CD4-positive, alpha-beta T cell (primary cell): ENCODE results near the gene BCL11B. TPM values are rescaled to one million over a fixed set of nuclear protein-coding genes. Genes with fewer than 3 reads are reported as not detected.

Experiments used
- ATAC-seq: fragments of 200-7000 bp; cut with Tn5 transposase; one replicate; pipeline ENCODE4 v1.10.0; 2022; ENCODE audit warnings: mild to moderate bottlenecking; ENCODE audit not compliant: poor library complexity
- CTCF ChIA-PET: fragments of 350-600 bp; sonication (Branson Sonifier 250); formaldehyde crosslinking; loops from one replicate; lab custom pipeline; 2021; ENCODE audit warnings: antibody characterized with exemption, inconsistent platforms; lab: Charles Lee
- POLR2A ChIA-PET: fragments of 350-600 bp; sonication (Branson Sonifier 250); formaldehyde crosslinking; loops from one replicate; lab custom pipeline; 2021; ENCODE audit warnings: antibody characterized with exemption, inconsistent platforms; lab: Charles Lee
- DNase-seq, 14 experiments: peaks; one replicate each; pipeline ENCODE4 v3.0.0-alpha.2; 2013 to 2020; ENCODE audit warnings: mixed read lengths in 2 of 14
- H3K27ac ChIP-seq, 2 donors: one replicate each; pipeline versions ENCODE4 v1.5.1 to v1.7.0; 2013; ENCODE audit warnings: low read length in 2 of 2, low read depth in 1 of 2, mild to moderate bottlenecking in 1 of 2
- H3K27me3 ChIP-seq, 2 experiments: 1 replicate in 1 of 2; 2 replicates in 1 of 2; pipeline versions ENCODE4 v1.6.1 to v1.7.0; 2013; ENCODE audit warnings: low read length in 2 of 2, control low read depth in 1 of 2, mild to moderate bottlenecking in 1 of 2, moderate library complexity in 1 of 2; ENCODE audit not compliant: insufficient read depth in 2 of 2, control insufficient read depth in 1 of 2
- H3K36me3 ChIP-seq: one replicate; pipeline ENCODE4 v1.6.1; 2013; ENCODE audit warnings: low read length, control low read depth; ENCODE audit not compliant: insufficient read depth
- H3K4me1 ChIP-seq: one replicate; pipeline ENCODE4 v1.6.1; 2013; ENCODE audit warnings: low read length, control low read depth; ENCODE audit not compliant: insufficient read depth
- H3K4me3 ChIP-seq: one replicate; pipeline ENCODE4 v1.5.1; 2013; ENCODE audit warnings: mild to moderate bottlenecking, low read length, moderate library complexity
- H3K9me3 ChIP-seq, 2 experiments: 1 replicate in 1 of 2; 2 replicates in 1 of 2; pipeline versions ENCODE4 v1.6.1 to v1.7.0; 2013; ENCODE audit warnings: low read length in 2 of 2, mild to moderate bottlenecking in 2 of 2, control low read depth in 1 of 2, moderate library complexity in 1 of 2; ENCODE audit not compliant: control insufficient read depth in 1 of 2, insufficient read depth in 1 of 2
- H3K27ac Mint-ChIP-seq: one replicate; pipeline ENCODE4 v1.8.0; 2020; ENCODE audit warnings: mixed read lengths
- H3K27me3 Mint-ChIP-seq: one replicate; pipeline ENCODE4 v1.8.0; 2021; ENCODE audit warnings: mixed read lengths
- H3K36me3 Mint-ChIP-seq: one replicate; pipeline ENCODE4 v1.8.0; 2021; ENCODE audit warnings: low read depth, mixed read lengths
- H3K4me1 Mint-ChIP-seq: one replicate; pipeline ENCODE4 v1.8.0; 2021; ENCODE audit warnings: low read depth, mixed read lengths
- H3K4me3 Mint-ChIP-seq: one replicate; pipeline ENCODE4 v1.8.0; 2020; ENCODE audit warnings: mild to moderate bottlenecking, mixed read lengths
- H3K9me3 Mint-ChIP-seq: one replicate; pipeline ENCODE4 v1.8.0; 2020; ENCODE audit warnings: mixed read lengths
- CTCF ChIP-seq: fragments of 200-600 bp; IDR thresholded peaks from one replicate; pipeline ENCODE4 v1.8.0; 2022; ENCODE audit warnings: antibody characterized with exemption, mild to moderate bottlenecking
- intact Hi-C, 2 experiments: fragments of 100-400 bp; cut with DNase I in 1 of 2; cut with micrococcal nuclease in 1 of 2; formaldehyde crosslinking; loops; one replicate each; pipeline versions ENCODE4 v1.15.1 to v1.9.0; 2023 to 2025; cut with DNase I, micrococcal nuclease
- total RNA-seq, 174 experiments: library from RNA in 2 of 174; stranded (reverse) in 2 of 174; gene quantifications; one replicate each; pipeline ENCODE4 v1.2.3 and lab custom pipeline; 2021 to 2026

The BCL11B gene
- total RNA-seq, 2 experiments from 2014 or later: 244 to 254 TPM

DNA sequence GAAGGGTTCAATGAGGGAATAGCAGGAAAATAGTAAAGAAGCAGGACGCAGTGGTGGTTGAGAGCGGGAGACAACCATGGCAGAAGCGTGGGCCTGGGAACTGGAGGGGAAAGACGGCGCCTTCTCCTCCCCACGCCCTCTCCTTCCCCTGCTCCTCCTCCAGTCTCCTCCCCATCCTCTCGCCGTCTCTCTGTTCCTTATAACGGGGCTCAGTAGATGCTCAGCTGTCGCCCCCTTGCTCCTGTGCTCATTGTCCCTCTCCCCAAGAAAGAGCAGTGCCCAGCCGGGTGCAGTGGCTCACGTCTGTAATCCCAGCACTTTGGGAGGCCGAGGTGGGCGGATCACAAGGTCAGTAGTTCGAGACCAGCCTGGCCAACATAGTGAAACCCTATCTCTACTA, 142.0 kb downstream of the BCL11B start:
- Histone ChIP-seq H3K9me3 (no peaks in the 10 kb centered on the region), H3K4me1 (peaks cover 19% of the 10 kb centered on the region), H3K27me3 (no peaks in the 10 kb centered on the region), H3K27ac (no peak overlapping the region), H3K36me3 (no peaks in the 10 kb centered on the region), H3K4me3 (no peak overlapping the region)
- intact Hi-C loops: no loop called here
- no peaks in the 10 kb centered on the region for H3K9me3 Mint-ChIP-seq
- ChIA-PET POLR2A (no interaction called here), CTCF (no interaction called here)
- no peak for ATAC-seq
- H3K4me3 Mint-ChIP-seq: no peak overlapping the region
- peak in 1 of 14 experiments; percentile 10 for DNase-seq
- TF ChIP-seq CTCF: no peak
- no peak overlapping the region for H3K27ac Mint-ChIP-seq
- H3K36me3 Mint-ChIP-seq: no peaks in the 10 kb centered on the region
- no peaks in the 10 kb centered on the region for H3K27me3 Mint-ChIP-seq
- H3K4me1 Mint-ChIP-seq: peaks cover 29% of the 10 kb centered on the region

- Mint-ChIP-seq H3K36me3 (no peaks in the 10 kb centered on the region), H3K27me3 (no peaks in the 10 kb centered on the region), H3K9me3 (no peaks in the 10 kb centered on the region), H3K27ac (no peak overlapping the region), H3K4me1 (peaks cover 27% of the 10 kb centered on the region), H3K4me3 (no peak overlapping the region)
- DNase-seq: peak in 1 of 14 experiments; percentile 30
- TF ChIP-seq CTCF: no peak
- H3K36me3 ChIP-seq: no peaks in the 10 kb centered on the region
- no peaks in the 10 kb centered on the region for H3K27me3 ChIP-seq
- CTCF ChIA-PET: interaction anchor here (0.6 kb wide), 1 partner anchor 102 kb away, joined by 3 read pairs; no protein-coding TSS in a partner anchor
- ATAC-seq: no peak
- H3K9me3 ChIP-seq: peaks cover 0 to 5% of the 10 kb centered on the region in 2 experiments
- no peak overlapping the region for H3K4me3 ChIP-seq
- H3K4me1 ChIP-seq: peaks cover 17% of the 10 kb centered on the region
- POLR2A ChIA-PET: no interaction called here
- intact Hi-C loops: no loop called here
- no peak overlapping the region for H3K27ac ChIP-seq
Measured at GRCh38 chr14:99129211-99129696, 142.7 kb downstream of the BCL11B start.

- CTCF ChIA-PET: no interaction called here
- no peak overlapping the region for H3K27ac Mint-ChIP-seq
Measured at GRCh38 chr14:99128185-99128584, 143.8 kb downstream of the BCL11B start.

More at GRCh38 chr14:99128185-99128584, 143.8 kb downstream of the BCL11B start:
- no peaks in the 10 kb centered on the region for H3K36me3 Mint-ChIP-seq
- Histone ChIP-seq H3K4me3 (no peak overlapping the region), H3K27me3 (no peaks in the 10 kb centered on the region), H3K4me1 (peaks cover 15% of the 10 kb centered on the region), H3K27ac (no peak overlapping the region), H3K9me3 (peaks cover 0 to 6% of the 10 kb centered on the region in 2 experiments), H3K36me3 (no peaks in the 10 kb centered on the region)
- H3K4me3 Mint-ChIP-seq: no peak overlapping the region
- H3K9me3 Mint-ChIP-seq: no peaks in the 10 kb centered on the region
- no peak for ATAC-seq
- intact Hi-C loops: no loop called here
- POLR2A ChIA-PET: no interaction called here
- peaks cover 24% of the 10 kb centered on the region for H3K4me1 Mint-ChIP-seq
- no peaks in the 10 kb centered on the region for H3K27me3 Mint-ChIP-seq
- TF ChIP-seq CTCF: no peak
- DNase-seq: peak in 1 of 14 experiments; percentile 10
